ENCODE measurements around the gene NHERF2. TPM values are rescaled to one million over a fixed set of nuclear protein-coding genes. Genes with fewer than 3 reads are reported as not detected.

NHERF2 gene
- total RNA-seq, 2 experiments from 2014 or later = 1.9 to 2.0 TPM

- peaks cover 38% of the 10 kb centered on the region for H3K4me1 ChIP-seq (ENCODE audit: insufficient read depth, low read length)
- ChIA-PET POLR2A (no interaction called here), CTCF (no interaction called here)
- DNase-seq = no peak
- H3K4me3 ChIP-seq (ENCODE audit: low read length) = no peak overlapping the region
- intact Hi-C loops (cut with DNase I, micrococcal nuclease) = no loop called here
- no peak for TF ChIP-seq CTCF (IDR thresholded peaks at IDR 0.05)
- H3K27me3 ChIP-seq (ENCODE audit: control insufficient read depth in 1 of 2, insufficient read depth in 2 of 2, low read length in 2 of 2) = peaks cover 32 to 40% of the 10 kb centered on the region in 2 experiments
- Mint-ChIP-seq H3K9me3 (no peaks in the 10 kb centered on the region), H3K36me3 (ENCODE audit: low read depth) (peaks cover 20% of the 10 kb centered on the region), H3K4me3 (no peak overlapping the region), H3K4me1 (ENCODE audit: low read depth) (peaks cover 10% of the 10 kb centered on the region), H3K27me3 (peaks cover 28% of the 10 kb centered on the region), H3K27ac (no peak overlapping the region)
- peaks cover 46% of the 10 kb centered on the region for H3K36me3 ChIP-seq (ENCODE audit: insufficient read depth, low read length)
- H3K27ac ChIP-seq (ENCODE audit: low read depth in 1 of 2, low read length in 2 of 2) = no peak overlapping the region
- ATAC-seq (ENCODE audit: poor library complexity) = no peak
- peaks cover 0 to 24% of the 10 kb centered on the region in 2 experiments for H3K9me3 ChIP-seq (ENCODE audit: control insufficient read depth in 1 of 2, insufficient read depth in 1 of 2, low read length in 2 of 2)
Measured at GRCh38 chr16:1978476-1979120, 48.1 kb upstream of the NHERF2 start.

GRCh38 chr16:1979271-1980029 lies 47.3 kb upstream of the NHERF2 start:
- ATAC-seq (ENCODE audit: poor library complexity) (peak; percentile 15), DNase-seq (peak in 4 of 14 experiments; percentile 38 to 73 (median 44))
- Mint-ChIP-seq H3K36me3 (ENCODE audit: low read depth) (peaks cover 20% of the 10 kb centered on the region), H3K4me1 (ENCODE audit: low read depth) (peaks cover 10% of the 10 kb centered on the region), H3K9me3 (no peaks in the 10 kb centered on the region), H3K4me3 (no peak overlapping the region), H3K27me3 (peaks cover 28% of the 10 kb centered on the region), H3K27ac (no peak overlapping the region)
- no peak overlapping the region for H3K4me3 ChIP-seq (ENCODE audit: low read length)
- peaks cover 36% of the 10 kb centered on the region for H3K4me1 ChIP-seq (ENCODE audit: insufficient read depth, low read length)
- peaks cover 41% of the 10 kb centered on the region for H3K36me3 ChIP-seq (ENCODE audit: insufficient read depth, low read length)
- CTCF ChIA-PET = no interaction called here
- H3K9me3 ChIP-seq (ENCODE audit: control insufficient read depth in 1 of 2, insufficient read depth in 1 of 2, low read length in 2 of 2) = peaks cover 0 to 24% of the 10 kb centered on the region in 2 experiments
- POLR2A ChIA-PET = interaction anchor here (1.5 to 6.8 kb wide), 3 partner anchors 8 to 15 kb away, joined by 3 to 62 read pairs (median 5); partner anchors contain the start of genes RPS2 and TBL3
- H3K27ac ChIP-seq (ENCODE audit: low read depth in 1 of 2, low read length in 2 of 2) = no peak overlapping the region
- no peak for TF ChIP-seq CTCF (IDR thresholded peaks at IDR 0.05)
- intact Hi-C loops (cut with DNase I, micrococcal nuclease) = no loop called here
- H3K27me3 ChIP-seq (ENCODE audit: control insufficient read depth in 1 of 2, insufficient read depth in 2 of 2, low read length in 2 of 2) = peaks cover 32 to 40% of the 10 kb centered on the region in 2 experiments

- ChIA-PET POLR2A (interaction anchor here (0.7 to 6.8 kb wide), 4 partner anchors 8 to 302 kb away, joined by 3 to 62 read pairs (median 4); partner anchors contain the start of genes JPT2, RPS2 and TBL3), CTCF (no interaction called here)
- no peak overlapping the region for H3K4me3 ChIP-seq (ENCODE audit: low read length)
- no peak overlapping the region for H3K27ac Mint-ChIP-seq
- peaks cover 28% of the 10 kb centered on the region for H3K27me3 Mint-ChIP-seq
- peaks cover 33% of the 10 kb centered on the region for H3K36me3 ChIP-seq (ENCODE audit: insufficient read depth, low read length)
- peaks cover 17% of the 10 kb centered on the region for H3K4me1 Mint-ChIP-seq (ENCODE audit: low read depth)
- peak overlapping the region; percentile 4 for H3K4me3 Mint-ChIP-seq
- peaks cover 21% of the 10 kb centered on the region for H3K36me3 Mint-ChIP-seq (ENCODE audit: low read depth)
- peaks cover 43% of the 10 kb centered on the region for H3K4me1 ChIP-seq (ENCODE audit: insufficient read depth, low read length)
- intact Hi-C loops (cut with DNase I, micrococcal nuclease) = no loop called here
- TF ChIP-seq CTCF (IDR thresholded peaks at IDR 0.05) = no peak
- DNase-seq (no peak), ATAC-seq (ENCODE audit: poor library complexity) (no peak)
- H3K9me3 Mint-ChIP-seq = no peaks in the 10 kb centered on the region
- peaks cover 32 to 40% of the 10 kb centered on the region in 2 experiments for H3K27me3 ChIP-seq (ENCODE audit: control insufficient read depth in 1 of 2, insufficient read depth in 2 of 2, low read length in 2 of 2)
- peaks cover 0 to 24% of the 10 kb centered on the region in 2 experiments for H3K9me3 ChIP-seq (ENCODE audit: control insufficient read depth in 1 of 2, insufficient read depth in 1 of 2, low read length in 2 of 2)
- no peak overlapping the region for H3K27ac ChIP-seq (ENCODE audit: low read depth in 1 of 2, low read length in 2 of 2)
Measured at GRCh38 chr16:1980030-1980769, 46.5 kb upstream of the NHERF2 start.

All from CD4-positive, alpha-beta T cell (primary cell).